Activated CD8-positive, alpha-beta memory T cell treated with anti-CD3 and anti-CD28 coated beads, Interleukin-2, amount 10 ng/mL, durations not matched to agents 7 days and 5 days (primary cell): ENCODE results near the gene LSP1. TPM values are rescaled to one million over a fixed set of nuclear protein-coding genes. Genes with fewer than 3 reads are reported as not detected.

ENCODE experiments used
- ATAC-seq: fragments of 150-1000 bp; cut with Tn5 transposase; one replicate; pipeline ENCODE4 v1.10.0; 2021; ENCODE audit warnings: moderate library complexity
- CTCF ChIA-PET: fragments of 350-600 bp; sonication (Branson Sonifier 250); formaldehyde crosslinking; loops from one replicate; lab custom pipeline; 2021; ENCODE audit warnings: antibody characterized with exemption; lab: Charles Lee
- DNase-seq: peaks from one replicate; pipeline ENCODE4 v3.0.0-alpha.2; 2020
- H3K27ac Mint-ChIP-seq: one replicate; pipeline ENCODE4 v1.8.0; 2021; ENCODE audit warnings: mild to moderate bottlenecking, mixed read lengths
- H3K27me3 Mint-ChIP-seq: one replicate; pipeline ENCODE4 v1.8.0; 2021; ENCODE audit warnings: mixed read lengths
- H3K36me3 Mint-ChIP-seq: one replicate; pipeline ENCODE4 v1.8.0; 2021; ENCODE audit warnings: mild to moderate bottlenecking, mixed read lengths
- H3K4me1 Mint-ChIP-seq: one replicate; pipeline ENCODE4 v1.8.0; 2021; ENCODE audit warnings: mixed read lengths
- H3K4me3 Mint-ChIP-seq: one replicate; pipeline ENCODE4 v1.8.0; 2021; ENCODE audit warnings: mild to moderate bottlenecking, moderate library complexity, mixed read lengths
- H3K9me3 Mint-ChIP-seq: one replicate; pipeline ENCODE4 v1.8.0; 2022; ENCODE audit warnings: low read depth, mixed read lengths
- total RNA-seq, 2 experiments: library from RNA; stranded (reverse); gene quantifications; one replicate each; pipeline ENCODE4 v1.2.3, GENCODE V29; 2021

LSP1 gene
- total RNA-seq, 2 experiments from 2014 or later: 574 to 702 TPM

DNA sequence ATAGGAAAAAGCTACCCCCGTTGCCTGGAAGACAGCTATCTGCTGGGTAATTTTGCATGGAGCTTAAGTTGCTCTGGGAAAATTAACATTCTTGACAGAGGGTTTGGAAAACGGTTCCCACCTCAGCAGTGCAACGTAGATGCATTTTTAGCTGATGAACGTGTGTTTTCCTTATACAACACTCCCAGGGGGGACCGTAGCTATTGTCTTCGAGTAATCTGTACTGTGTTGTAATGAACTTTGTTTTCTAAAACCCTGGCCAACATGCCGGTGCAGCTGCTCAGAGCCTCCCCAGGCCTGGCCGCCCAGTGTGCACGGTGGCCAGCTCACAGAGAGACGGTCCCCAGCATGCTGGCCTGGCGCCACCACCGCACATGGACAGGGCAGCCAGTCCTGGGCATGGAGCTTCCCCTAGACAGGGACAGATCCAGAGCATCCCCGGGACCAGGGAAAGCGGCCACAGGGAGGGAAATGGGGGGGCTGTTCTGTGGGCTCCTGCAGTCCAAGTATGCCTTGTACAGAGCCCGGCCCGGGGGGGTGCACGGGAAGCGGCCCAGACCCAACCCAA is 68.8 kb downstream of the LSP1 start:
- Mint-ChIP-seq H3K4me1 (peaks cover 3% of the 10 kb centered on the region), H3K9me3 (no peaks in the 10 kb centered on the region), H3K27ac (no peak overlapping the region), H3K27me3 (no peaks in the 10 kb centered on the region), H3K36me3 (no peaks in the 10 kb centered on the region), H3K4me3 (no peak overlapping the region)
- CTCF ChIA-PET: interaction anchor here (1.1 to 3.4 kb wide), 5 partner anchors 13 to 89 kb away, joined by 3 to 23 read pairs (median 5); no protein-coding TSS in a partner anchor
- ATAC-seq (no peak), DNase-seq (peak; percentile 37)

DNA sequence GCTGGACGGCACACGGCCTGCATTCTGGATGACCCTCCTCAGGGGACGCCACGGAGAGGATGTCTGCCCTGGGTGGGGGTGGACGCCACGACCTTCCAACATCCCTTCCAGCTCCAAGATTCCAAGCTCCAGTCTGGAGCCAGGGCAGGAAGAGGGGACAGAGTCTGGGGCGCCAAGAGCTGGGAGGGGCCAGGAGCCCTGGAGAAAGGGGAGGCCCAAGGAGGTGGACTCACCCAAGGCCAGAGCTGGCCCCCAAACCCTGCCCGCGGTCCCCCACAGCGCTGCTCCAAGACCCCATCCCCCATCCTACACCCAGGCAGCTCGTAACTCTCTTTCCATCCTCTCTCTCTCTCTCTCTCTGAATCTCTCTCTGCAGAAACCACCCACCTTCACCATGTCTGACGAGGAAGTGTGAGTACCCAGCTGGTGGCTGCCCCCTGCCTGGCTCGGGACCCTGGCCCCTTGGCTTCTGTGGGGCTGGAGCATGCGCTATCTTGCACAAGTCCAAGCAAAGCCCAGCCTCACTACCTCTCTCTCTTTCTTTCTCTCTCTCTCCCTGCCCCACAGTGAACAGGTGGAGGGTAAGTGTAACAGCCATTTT is 69.7 kb downstream of the LSP1 start:
- H3K27ac Mint-ChIP-seq: no peak overlapping the region
- ATAC-seq (no peak), DNase-seq (no peak)
- no peak overlapping the region for H3K4me3 Mint-ChIP-seq
- no peaks in the 10 kb centered on the region for H3K36me3 Mint-ChIP-seq
- CTCF ChIA-PET: interaction anchor here (1.1 to 3.4 kb wide), 4 partner anchors 26 to 90 kb away, joined by 3 to 23 read pairs (median 8); no protein-coding TSS in a partner anchor
- no peaks in the 10 kb centered on the region for H3K9me3 Mint-ChIP-seq
- H3K27me3 Mint-ChIP-seq: no peaks in the 10 kb centered on the region
- peaks cover 3% of the 10 kb centered on the region for H3K4me1 Mint-ChIP-seq

DNA sequence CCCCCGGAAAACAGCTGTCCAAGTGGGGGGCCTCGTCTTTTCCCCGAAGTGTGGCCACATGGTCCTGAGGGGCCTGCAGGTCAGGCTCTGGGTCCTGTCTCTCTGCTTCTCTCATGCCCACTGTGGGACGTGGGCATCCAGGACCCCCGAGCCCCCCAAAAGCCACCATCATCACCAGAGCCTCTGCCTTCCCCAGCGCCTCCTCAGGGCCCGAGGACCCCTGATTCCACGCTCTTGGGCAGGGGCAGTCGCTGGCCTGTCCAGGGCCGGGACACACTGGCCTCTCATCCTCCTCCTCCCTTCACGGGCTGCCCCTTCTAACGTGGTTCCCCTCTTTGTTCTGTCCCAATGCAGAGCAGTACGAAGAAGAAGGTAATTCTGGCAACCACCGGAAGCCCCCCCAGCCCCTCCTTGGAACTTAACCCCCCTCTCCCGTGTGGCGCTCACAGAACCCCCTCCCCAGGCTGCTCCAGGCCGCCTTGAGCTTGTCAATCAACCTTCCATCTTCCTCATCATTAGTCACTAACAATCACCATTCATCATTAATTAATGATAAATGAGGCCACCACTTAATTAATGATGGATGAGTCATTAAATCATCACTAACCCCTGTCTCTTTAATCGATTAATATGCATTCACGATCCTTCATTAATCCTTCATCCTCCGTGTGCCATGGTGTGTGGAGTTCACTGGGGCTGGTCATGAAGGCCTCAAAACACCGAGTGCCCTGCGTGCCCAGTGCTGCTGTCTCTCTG is 70.5 kb downstream of the LSP1 start:
- Mint-ChIP-seq H3K27me3 (no peaks in the 10 kb centered on the region), H3K4me3 (no peak overlapping the region), H3K4me1 (peaks cover 3% of the 10 kb centered on the region), H3K9me3 (no peaks in the 10 kb centered on the region), H3K27ac (no peak overlapping the region), H3K36me3 (no peaks in the 10 kb centered on the region)
- ATAC-seq (no peak), DNase-seq (no peak)
- CTCF ChIA-PET: interaction anchor here (1.1 kb wide), 1 partner anchor 36 kb away, joined by 3 read pairs; no protein-coding TSS in a partner anchor

DNA sequence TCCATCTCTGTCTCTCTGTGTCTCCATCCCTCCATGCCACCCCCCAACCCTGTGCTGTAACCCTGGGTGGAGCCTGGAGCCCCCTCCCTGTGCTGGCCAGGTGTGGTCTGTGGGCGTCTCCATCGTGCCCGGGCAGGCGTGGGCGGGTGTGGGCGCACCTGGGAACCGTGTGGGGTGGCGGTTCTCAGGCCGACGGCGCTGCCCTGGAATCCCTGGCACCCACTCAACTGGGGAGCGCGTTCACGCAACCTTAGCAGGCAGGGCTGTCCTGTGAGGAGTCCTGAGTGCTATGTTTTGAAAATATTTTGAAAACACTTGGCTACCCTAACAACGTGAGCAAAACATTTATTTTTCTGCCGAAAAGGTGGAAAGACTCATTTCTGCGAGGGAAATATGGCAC is 71.3 kb downstream of the LSP1 start:
- no peak overlapping the region for H3K27ac Mint-ChIP-seq
- no peaks in the 10 kb centered on the region for H3K27me3 Mint-ChIP-seq
- DNase-seq: no peak
- H3K4me3 Mint-ChIP-seq: no peak overlapping the region
- CTCF ChIA-PET: no interaction called here
- no peaks in the 10 kb centered on the region for H3K9me3 Mint-ChIP-seq
- ATAC-seq: no peak
- no peaks in the 10 kb centered on the region for H3K36me3 Mint-ChIP-seq
- H3K4me1 Mint-ChIP-seq: peaks cover 3% of the 10 kb centered on the region

DNA sequence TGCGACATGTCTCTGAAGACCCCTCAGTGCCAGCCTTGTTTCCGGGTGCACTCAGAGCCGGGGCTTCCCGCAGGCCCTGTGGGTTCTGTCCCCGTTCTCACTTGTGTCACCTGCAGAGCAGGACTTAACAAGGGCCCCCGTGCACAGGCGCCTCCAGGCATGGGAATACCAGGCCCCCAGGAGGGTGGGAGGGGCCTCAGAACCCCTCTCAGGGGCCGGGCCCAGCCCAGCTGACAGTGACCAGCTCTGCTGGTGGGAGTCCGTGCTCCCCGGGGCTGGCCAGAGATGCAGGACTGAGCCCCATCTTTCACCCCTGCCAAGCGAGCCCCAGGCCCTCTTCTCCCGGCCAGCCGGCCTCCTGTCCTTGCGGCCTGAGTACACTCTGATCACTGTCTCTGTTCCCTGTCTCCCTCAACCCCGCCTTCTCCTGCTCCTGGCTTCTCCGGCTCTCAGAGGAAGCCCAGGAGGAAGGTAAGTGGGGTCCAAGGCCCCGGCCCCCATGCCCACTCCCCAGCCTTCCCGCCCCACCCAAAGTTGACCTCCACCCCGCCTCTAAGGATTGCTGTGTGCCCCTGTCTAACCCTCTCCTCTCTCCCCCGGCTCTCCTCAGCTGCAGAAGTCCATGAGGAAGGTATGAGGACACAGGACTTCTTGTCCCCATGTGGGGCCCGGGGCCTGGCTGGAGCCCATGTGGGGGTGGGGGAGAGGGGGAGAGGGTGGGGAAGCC is 71.9 kb downstream of the LSP1 start:
- H3K27ac Mint-ChIP-seq: no peak overlapping the region
- no peaks in the 10 kb centered on the region for H3K36me3 Mint-ChIP-seq
- no peaks in the 10 kb centered on the region for H3K27me3 Mint-ChIP-seq
- peaks cover 3% of the 10 kb centered on the region for H3K4me1 Mint-ChIP-seq
- no peaks in the 10 kb centered on the region for H3K9me3 Mint-ChIP-seq
- DNase-seq: no peak
- no peak for ATAC-seq
- CTCF ChIA-PET: no interaction called here
- no peak overlapping the region for H3K4me3 Mint-ChIP-seq

DNA sequence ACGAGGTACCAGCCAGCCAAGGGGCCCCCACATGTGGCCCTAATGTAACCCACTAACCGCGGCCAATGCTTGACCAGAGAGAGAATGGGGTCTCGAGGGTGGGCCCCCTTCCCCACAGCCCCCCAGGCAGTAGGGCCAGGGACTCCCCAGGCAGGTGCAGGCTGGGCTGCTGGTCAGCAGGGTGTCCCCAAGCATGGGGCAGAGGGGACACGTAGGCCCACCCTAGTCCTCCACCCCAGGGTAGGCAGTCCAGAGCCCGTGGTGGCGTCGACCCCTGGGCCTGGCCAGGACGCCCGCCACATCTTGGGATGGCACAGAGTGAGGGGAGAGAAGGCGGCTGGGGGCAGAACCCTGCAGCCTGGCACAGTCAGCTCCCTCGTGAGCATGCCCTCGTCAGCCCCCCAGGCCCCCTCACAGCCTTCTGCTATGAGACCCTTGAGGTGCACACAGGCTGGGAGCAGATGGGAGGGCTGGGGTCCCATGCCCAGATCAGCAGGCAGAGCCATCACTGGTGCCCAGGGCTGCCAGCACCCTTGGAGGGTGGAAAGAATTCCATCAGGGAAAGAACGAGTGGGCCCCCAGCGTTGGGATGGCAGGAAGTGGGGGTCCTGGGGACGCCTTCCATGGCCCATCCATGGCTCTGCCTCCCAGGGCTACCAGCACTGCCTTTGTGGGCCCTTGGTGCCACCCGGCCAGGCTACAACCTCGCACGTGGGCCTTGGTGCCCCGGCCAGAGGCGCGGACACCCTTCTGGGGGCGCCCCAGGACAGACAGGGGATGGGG is 72.7 kb downstream of the LSP1 start:
- Mint-ChIP-seq H3K9me3 (no peaks in the 10 kb centered on the region), H3K27ac (no peak overlapping the region), H3K27me3 (peaks cover 2% of the 10 kb centered on the region), H3K4me1 (peaks cover 3% of the 10 kb centered on the region), H3K4me3 (no peak overlapping the region), H3K36me3 (no peaks in the 10 kb centered on the region)
- CTCF ChIA-PET: no interaction called here
- DNase-seq (peak; percentile 29), ATAC-seq (no peak)

DNA sequence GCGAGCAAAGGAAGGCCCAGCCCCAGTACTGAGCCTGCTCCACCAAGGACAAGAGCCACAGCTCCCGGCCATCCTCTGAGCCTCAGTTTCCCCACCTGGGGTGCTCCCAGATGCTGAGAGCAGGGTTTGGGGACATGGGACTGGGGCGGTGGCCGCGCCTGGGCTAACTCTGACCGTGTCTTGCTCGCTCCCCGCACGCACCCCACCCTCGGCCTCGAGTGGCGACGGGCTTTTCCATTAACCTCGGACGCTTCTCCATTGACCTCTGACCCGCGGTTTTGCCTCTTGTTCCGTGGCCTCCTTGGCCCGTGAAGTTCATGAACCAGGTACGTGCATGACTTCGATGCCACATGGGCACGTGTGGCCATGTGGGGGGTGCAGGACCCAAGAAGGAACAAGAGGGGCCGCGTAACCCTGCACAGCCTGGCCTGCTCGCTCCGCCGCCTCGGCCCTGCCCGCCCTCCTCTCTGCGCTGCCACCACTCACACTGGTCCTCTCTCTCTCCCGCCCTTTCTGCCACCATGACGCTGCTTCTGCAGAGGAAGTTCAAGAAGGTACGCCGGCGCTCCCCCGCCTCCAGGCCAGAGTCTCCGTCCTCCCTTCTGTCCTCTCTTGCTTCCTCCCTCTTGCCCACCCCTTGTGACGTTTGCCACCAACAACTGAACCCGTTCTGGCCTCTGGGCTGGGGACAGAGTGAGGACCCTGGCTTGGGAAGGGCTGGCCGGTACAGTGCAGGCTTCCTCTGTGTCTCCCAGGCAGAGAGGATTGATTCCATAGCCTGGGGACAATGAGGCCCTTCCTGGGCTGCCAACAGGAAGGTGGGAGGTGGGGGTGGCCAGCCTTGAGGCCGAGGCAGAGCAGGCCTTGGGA is 73.5 kb downstream of the LSP1 start:
- Mint-ChIP-seq H3K4me1 (peaks cover 3% of the 10 kb centered on the region), H3K4me3 (no peak overlapping the region), H3K27me3 (peaks cover 10% of the 10 kb centered on the region), H3K27ac (no peak overlapping the region), H3K9me3 (no peaks in the 10 kb centered on the region), H3K36me3 (no peaks in the 10 kb centered on the region)
- no peak for ATAC-seq
- DNase-seq: peak; percentile 37
- CTCF ChIA-PET: interaction anchor here (0.7 kb wide), 1 partner anchor 44 kb away, joined by 3 read pairs; no protein-coding TSS in a partner anchor

DNA sequence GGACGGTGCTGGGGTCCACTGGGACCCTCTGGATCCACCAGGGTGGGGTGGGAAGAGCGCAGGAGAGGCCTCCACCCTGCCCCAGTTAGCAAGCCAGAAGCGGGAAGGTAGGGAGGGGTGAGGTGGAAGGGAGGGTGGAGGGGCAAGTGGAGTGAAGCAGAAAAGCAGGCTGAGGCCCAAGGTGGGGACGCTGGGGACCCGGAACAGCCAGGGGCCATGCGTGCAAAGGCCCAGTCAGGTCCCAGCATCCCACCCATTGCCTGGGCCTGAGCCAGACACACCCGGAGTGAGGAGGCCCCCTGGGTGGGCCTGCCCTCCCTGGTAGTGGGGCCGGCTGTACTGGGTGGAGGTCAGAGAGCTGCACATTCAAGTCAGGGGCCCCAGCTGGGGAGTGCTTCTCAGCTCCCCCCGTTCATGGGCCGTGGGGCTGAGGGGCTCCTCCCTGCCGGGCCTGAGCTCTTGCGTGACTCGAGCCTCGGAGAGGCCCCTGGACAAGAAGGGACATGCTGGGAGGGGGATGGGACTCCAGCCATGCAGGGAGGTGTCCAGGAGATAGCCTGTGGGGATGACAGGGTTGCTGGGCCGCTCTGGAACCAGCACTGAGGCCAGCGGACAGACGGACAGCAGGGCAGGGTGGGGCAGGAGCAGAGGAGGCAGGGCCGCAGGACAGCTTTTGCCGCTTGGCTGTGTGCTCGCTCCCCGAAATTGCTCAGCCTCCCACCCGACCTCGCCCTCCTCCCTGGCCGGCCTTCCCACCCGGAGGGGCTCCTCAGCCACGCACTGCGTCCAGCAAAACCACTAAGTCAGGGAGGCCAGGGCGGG is 74.4 kb downstream of the LSP1 start:
- no peaks in the 10 kb centered on the region for H3K9me3 Mint-ChIP-seq
- ATAC-seq (no peak), DNase-seq (peak; percentile 31)
- H3K27ac Mint-ChIP-seq: no peak overlapping the region
- peaks cover 17% of the 10 kb centered on the region for H3K27me3 Mint-ChIP-seq
- no peak overlapping the region for H3K4me3 Mint-ChIP-seq
- peaks cover 3% of the 10 kb centered on the region for H3K4me1 Mint-ChIP-seq
- CTCF ChIA-PET: interaction anchor here (0.7 kb wide), 1 partner anchor 45 kb away, joined by 3 read pairs; no protein-coding TSS in a partner anchor
- H3K36me3 Mint-ChIP-seq: no peaks in the 10 kb centered on the region

DNA sequence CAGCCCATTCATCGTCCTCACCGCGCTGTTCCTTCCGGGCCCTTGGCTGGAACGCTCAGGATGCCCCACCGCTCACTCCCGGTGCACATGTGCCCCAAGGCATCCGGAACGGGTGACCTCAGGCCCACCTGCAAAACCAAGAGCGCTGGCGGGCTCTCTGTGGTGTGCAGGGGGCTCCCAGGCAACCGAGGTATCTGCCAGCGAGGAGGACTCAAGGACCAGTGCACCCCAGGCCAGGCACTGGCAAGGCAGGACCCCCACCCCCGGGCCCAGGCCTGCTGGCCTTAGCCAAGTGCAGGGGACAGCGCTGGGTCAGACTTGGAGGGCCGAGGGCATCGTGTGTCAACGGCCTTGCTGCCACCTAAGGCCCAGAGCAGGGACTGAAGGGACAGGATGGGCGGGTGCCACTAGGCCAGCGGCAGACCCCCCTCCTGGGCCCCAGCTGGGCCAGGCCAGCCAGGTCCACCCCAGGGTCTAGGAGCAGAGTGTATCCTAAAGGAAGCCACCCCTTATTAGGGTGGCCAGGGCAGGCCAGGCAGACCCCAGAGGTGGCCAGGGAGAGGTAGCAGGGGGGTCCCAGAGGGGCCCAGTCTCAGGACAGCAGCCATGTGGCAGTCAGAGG is 75.1 kb downstream of the LSP1 start:
- ATAC-seq (no peak), DNase-seq (peak; percentile 35)
- Mint-ChIP-seq H3K9me3 (no peaks in the 10 kb centered on the region), H3K4me3 (no peak overlapping the region), H3K36me3 (no peaks in the 10 kb centered on the region), H3K27ac (no peak overlapping the region), H3K27me3 (peaks cover 17% of the 10 kb centered on the region), H3K4me1 (no peaks in the 10 kb centered on the region)
- CTCF ChIA-PET: no interaction called here

DNA sequence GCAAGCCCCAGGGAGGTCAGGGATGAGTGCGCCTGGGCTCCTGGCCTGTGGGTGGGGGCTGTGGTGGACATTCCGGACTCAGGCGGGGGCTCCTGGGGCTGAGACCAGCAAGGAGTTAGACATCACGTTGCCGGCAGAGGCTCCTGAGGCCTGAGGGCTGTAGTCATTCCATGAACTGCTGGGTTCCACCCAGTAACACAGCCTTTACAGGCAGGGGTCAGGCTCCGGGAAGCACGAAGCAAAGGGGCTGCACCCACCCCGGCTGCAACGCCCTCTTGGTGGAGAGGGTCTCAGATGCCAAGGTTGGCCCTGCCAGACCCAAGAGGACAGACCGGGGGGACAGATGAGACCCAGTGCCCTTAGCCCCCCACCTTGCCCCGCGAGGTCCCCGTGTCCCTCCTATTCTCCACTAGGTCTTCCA is 75.6 kb downstream of the LSP1 start:
- Mint-ChIP-seq H3K27ac (no peak overlapping the region), H3K36me3 (no peaks in the 10 kb centered on the region), H3K9me3 (no peaks in the 10 kb centered on the region), H3K4me1 (no peaks in the 10 kb centered on the region), H3K4me3 (no peak overlapping the region), H3K27me3 (peaks cover 19% of the 10 kb centered on the region)
- CTCF ChIA-PET: no interaction called here
- DNase-seq (peak; percentile 33), ATAC-seq (no peak)

DNA sequence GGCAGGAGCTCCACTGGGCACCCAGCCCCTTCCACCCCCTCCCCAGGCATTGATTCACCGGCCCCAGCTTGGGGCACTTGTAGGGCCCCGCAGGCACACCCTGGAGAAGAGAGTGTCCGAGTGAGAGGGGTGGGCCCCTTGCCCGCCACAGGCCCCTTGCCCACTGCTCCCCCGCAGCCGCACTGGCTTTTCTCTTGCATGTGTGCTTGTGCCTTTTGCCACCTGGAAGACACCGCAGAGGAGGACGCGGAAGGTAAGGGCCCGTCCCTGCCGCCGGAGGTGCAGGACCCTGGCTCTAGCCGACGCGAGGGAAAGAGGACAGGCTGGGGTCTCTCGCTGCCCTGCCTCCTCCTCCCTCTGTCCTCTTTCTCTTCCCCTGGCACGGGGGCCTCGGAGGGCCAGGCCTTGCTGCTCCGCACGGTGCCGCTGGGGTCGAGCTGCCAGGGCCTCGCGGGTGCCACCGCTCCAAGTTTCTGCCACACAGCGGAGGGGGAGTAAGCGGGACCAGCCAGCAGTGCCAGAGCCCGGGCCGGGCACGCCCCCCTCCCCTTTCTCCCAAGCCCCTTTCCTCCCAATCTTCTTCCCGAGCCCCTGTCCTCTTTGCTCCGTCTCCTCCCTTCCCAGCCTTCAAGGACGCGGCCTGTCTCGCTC is 76.1 kb downstream of the LSP1 start:
- ATAC-seq: no peak
- no peaks in the 10 kb centered on the region for H3K4me1 Mint-ChIP-seq
- DNase-seq: peak; percentile 36
- H3K27me3 Mint-ChIP-seq: peaks cover 19% of the 10 kb centered on the region
- CTCF ChIA-PET: no interaction called here
- H3K9me3 Mint-ChIP-seq: no peaks in the 10 kb centered on the region
- no peak overlapping the region for H3K27ac Mint-ChIP-seq
- H3K36me3 Mint-ChIP-seq: no peaks in the 10 kb centered on the region
- no peak overlapping the region for H3K4me3 Mint-ChIP-seq
